Naive B cell (primary cell): ENCODE results near the gene ATP10A. TPM values are rescaled to one million over a fixed set of nuclear protein-coding genes. Genes with fewer than 3 reads are reported as not detected.

ENCODE experiments used
- ATAC-seq, 2 donors: fragments of 150-1000 bp; cut with Tn5 transposase; 2 replicates each; pipeline ENCODE4 v1.10.0; 2021; ENCODE audit warnings: low read depth in 2 of 2, mild to moderate bottlenecking in 2 of 2, moderate library complexity in 2 of 2
- DNase-seq: peaks from one replicate; pipeline ENCODE4 v3.0.0; 2022
- H3K27ac Mint-ChIP-seq, 6 donors: one replicate each; pipeline ENCODE4 v1.8.0; 2020 to 2022; ENCODE audit warnings: mild to moderate bottlenecking in 6 of 6, mixed read lengths in 6 of 6, moderate library complexity in 5 of 6, inconsistent platforms in 2 of 6
- H3K27me3 Mint-ChIP-seq, 3 donors: one replicate each; pipeline ENCODE4 v1.8.0; 2021 to 2022; ENCODE audit warnings: mixed read lengths in 3 of 3, mild to moderate bottlenecking in 1 of 3
- H3K36me3 Mint-ChIP-seq, 2 donors: one replicate each; pipeline ENCODE4 v1.8.0; 2020 to 2022; ENCODE audit warnings: mixed read lengths in 2 of 2, inconsistent platforms in 1 of 2, mild to moderate bottlenecking in 1 of 2
- H3K4me1 Mint-ChIP-seq, 3 donors: one replicate each; pipeline ENCODE4 v1.8.0; 2020 to 2022; ENCODE audit warnings: mixed read lengths in 3 of 3, inconsistent platforms in 1 of 3, mild to moderate bottlenecking in 1 of 3, moderate library complexity in 1 of 3
- H3K4me3 Mint-ChIP-seq, 8 donors: one replicate each; pipeline ENCODE4 v1.8.0; 2020 to 2022; ENCODE audit warnings: mild to moderate bottlenecking in 8 of 8, mixed read lengths in 8 of 8, moderate library complexity in 8 of 8, inconsistent platforms in 2 of 8
- H3K9me3 Mint-ChIP-seq, 7 donors: one replicate each; pipeline ENCODE4 v1.8.0; 2020 to 2022; ENCODE audit warnings: mixed read lengths in 7 of 7, mild to moderate bottlenecking in 5 of 7, inconsistent platforms in 2 of 7, moderate library complexity in 1 of 7
- polyA plus RNA-seq, 6 donors: library from polyadenylated mRNA; unstranded; fragments of 300-500 nt; fragmentation: Illumina TruSeq; gene quantifications; one replicate each; pipeline ENCODE4 v1.2.3, GENCODE V29; 2021; ENCODE audit warnings: low read depth in 6 of 6

The ATP10A gene
- polyA plus RNA-seq = under 1 TPM in 2 of 6 donors, not detected in 4; 0.14 to 0.15 TPM

GRCh38 chr15:25863111-25863967 lies at the start of gene ATP10A:
Gene ATP10A (minus strand): TSS chr15:25863327. CDS start chr15:25863096, 231 bp downstream.
- peak; percentile 9 to 29 for ATAC-seq

GRCh38 chr15:25912035-25912434 lies 48.9 kb upstream of the ATP10A start:
- ATAC-seq (no peak), DNase-seq (no peak)
- peaks cover 0 to 26% (median 8%) of the 10 kb centered on the region in 3 donors for H3K27me3 Mint-ChIP-seq
- H3K4me3 Mint-ChIP-seq = no peak overlapping the region
- peaks cover 0 to 19% (median 4%) of the 10 kb centered on the region in 7 donors for H3K9me3 Mint-ChIP-seq
- peak overlapping the region in 1 of 6 donors; percentile 15 for H3K27ac Mint-ChIP-seq
- no peaks in the 10 kb centered on the region for H3K4me1 Mint-ChIP-seq
- no peaks in the 10 kb centered on the region for H3K36me3 Mint-ChIP-seq

More at GRCh38 chr15:25863111-25863967, at the start of gene ATP10A:
- peaks cover 46 to 75% (median 57%) of the 10 kb centered on the region in 3 donors for H3K27me3 Mint-ChIP-seq
- H3K9me3 Mint-ChIP-seq = peaks cover 0 to 3% (median 0%) of the 10 kb centered on the region in 7 donors
- peak within 1 kb of the TSS in 2 of 6 donors; percentile 22 to 42 for H3K27ac Mint-ChIP-seq
- H3K4me1 Mint-ChIP-seq = peaks cover 20 to 27% (median 23%) of the 10 kb centered on the region in 3 donors
- H3K36me3 Mint-ChIP-seq = no peaks in the 10 kb centered on the region
- peak within 1 kb of the TSS; percentile 69 to 91 (median 86) for H3K4me3 Mint-ChIP-seq
- DNase-seq = no peak

- DNase-seq (no peak), ATAC-seq (no peak)
- peaks cover 0 to 19% (median 4%) of the 10 kb centered on the region in 7 donors for H3K9me3 Mint-ChIP-seq
- no peak overlapping the region for H3K4me3 Mint-ChIP-seq
- no peaks in the 10 kb centered on the region for H3K4me1 Mint-ChIP-seq
- no peak overlapping the region for H3K27ac Mint-ChIP-seq
- no peaks in the 10 kb centered on the region for H3K36me3 Mint-ChIP-seq
- peaks cover 0 to 21% (median 8%) of the 10 kb centered on the region in 3 donors for H3K27me3 Mint-ChIP-seq
Observed at GRCh38 chr15:25910832-25911231, 47.7 kb upstream of the ATP10A start.

- H3K36me3 Mint-ChIP-seq = no peaks in the 10 kb centered on the region
- no peak for ATAC-seq
- H3K4me3 Mint-ChIP-seq = no peak overlapping the region
- peaks cover 0 to 21% (median 8%) of the 10 kb centered on the region in 3 donors for H3K27me3 Mint-ChIP-seq
- peaks cover 0 to 13% (median 4%) of the 10 kb centered on the region in 7 donors for H3K9me3 Mint-ChIP-seq
- no peak overlapping the region for H3K27ac Mint-ChIP-seq
- H3K4me1 Mint-ChIP-seq = no peaks in the 10 kb centered on the region
- DNase-seq = no peak
Observed at GRCh38 chr15:25909806-25910205, 46.7 kb upstream of the ATP10A start.

GRCh38 chr15:25909325-25909724 lies 46.2 kb upstream of the ATP10A start:
- no peak overlapping the region for H3K4me3 Mint-ChIP-seq
- no peak for DNase-seq
- peaks cover 0 to 19% (median 8%) of the 10 kb centered on the region in 3 donors for H3K27me3 Mint-ChIP-seq
- no peaks in the 10 kb centered on the region for H3K4me1 Mint-ChIP-seq
- no peak for ATAC-seq
- no peak overlapping the region for H3K27ac Mint-ChIP-seq
- no peaks in the 10 kb centered on the region for H3K36me3 Mint-ChIP-seq
- H3K9me3 Mint-ChIP-seq = peaks cover 0 to 8% (median 4%) of the 10 kb centered on the region in 7 donors

- no peaks in the 10 kb centered on the region for H3K36me3 Mint-ChIP-seq
- no peak overlapping the region for H3K27ac Mint-ChIP-seq
- H3K4me1 Mint-ChIP-seq = peaks cover 0 to 4% (median 0%) of the 10 kb centered on the region in 3 donors
- DNase-seq = no peak
- no peak for ATAC-seq
- peaks cover 0 to 12% (median 0%) of the 10 kb centered on the region in 3 donors for H3K27me3 Mint-ChIP-seq
- no peaks in the 10 kb centered on the region for H3K9me3 Mint-ChIP-seq
- H3K4me3 Mint-ChIP-seq = no peak overlapping the region
Observed at GRCh38 chr15:25905140-25905539, 42.0 kb upstream of the ATP10A start.

- Mint-ChIP-seq H3K4me3 (no peak overlapping the region), H3K36me3 (no peaks in the 10 kb centered on the region), H3K27me3 (peaks cover 0 to 5% (median 0%) of the 10 kb centered on the region in 3 donors), H3K9me3 (no peaks in the 10 kb centered on the region), H3K4me1 (peaks cover 0 to 4% (median 0%) of the 10 kb centered on the region in 3 donors), H3K27ac (peak overlapping the region in 1 of 6 donors; percentile 59)
- ATAC-seq (no peak), DNase-seq (no peak)
Observed at GRCh38 chr15:25903024-25903581, 40.0 kb upstream of the ATP10A start.

GRCh38 chr15:25901811-25902605 lies 38.9 kb upstream of the ATP10A start:
- no peak overlapping the region for H3K4me3 Mint-ChIP-seq
- H3K4me1 Mint-ChIP-seq = peaks cover 0 to 4% (median 0%) of the 10 kb centered on the region in 3 donors
- DNase-seq = no peak
- no peak overlapping the region for H3K27ac Mint-ChIP-seq
- H3K9me3 Mint-ChIP-seq = no peaks in the 10 kb centered on the region
- no peak for ATAC-seq
- H3K36me3 Mint-ChIP-seq = no peaks in the 10 kb centered on the region
- H3K27me3 Mint-ChIP-seq = peaks cover 0 to 5% (median 0%) of the 10 kb centered on the region in 3 donors

GRCh38 chr15:25900901-25901300 lies 37.8 kb upstream of the ATP10A start:
- ATAC-seq (no peak), DNase-seq (no peak)
- Mint-ChIP-seq H3K4me3 (no peak overlapping the region), H3K4me1 (peaks cover 0 to 4% (median 0%) of the 10 kb centered on the region in 3 donors), H3K36me3 (no peaks in the 10 kb centered on the region), H3K9me3 (no peaks in the 10 kb centered on the region), H3K27me3 (peaks cover 0 to 5% (median 4%) of the 10 kb centered on the region in 3 donors), H3K27ac (no peak overlapping the region)

- no peak for DNase-seq
- no peak for ATAC-seq
- H3K27me3 Mint-ChIP-seq = peaks cover 0 to 5% (median 4%) of the 10 kb centered on the region in 3 donors
- peaks cover 0 to 4% (median 0%) of the 10 kb centered on the region in 3 donors for H3K4me1 Mint-ChIP-seq
- no peak overlapping the region for H3K27ac Mint-ChIP-seq
- H3K36me3 Mint-ChIP-seq = no peaks in the 10 kb centered on the region
- no peak overlapping the region for H3K4me3 Mint-ChIP-seq
- H3K9me3 Mint-ChIP-seq = peaks cover 0 to 4% (median 0%) of the 10 kb centered on the region in 7 donors
Observed at GRCh38 chr15:25900431-25900830, 37.3 kb upstream of the ATP10A start.

GRCh38 chr15:25899870-25900269 lies 36.7 kb upstream of the ATP10A start:
- H3K4me3 Mint-ChIP-seq = peak overlapping the region in 1 of 8 donors; percentile 44
- H3K27me3 Mint-ChIP-seq = peaks cover 0 to 5% (median 4%) of the 10 kb centered on the region in 3 donors
- peak overlapping the region in 1 of 6 donors; percentile 6 for H3K27ac Mint-ChIP-seq
- peaks cover 0 to 4% (median 0%) of the 10 kb centered on the region in 3 donors for H3K4me1 Mint-ChIP-seq
- DNase-seq (no peak), ATAC-seq (no peak)
- H3K36me3 Mint-ChIP-seq = no peaks in the 10 kb centered on the region
- H3K9me3 Mint-ChIP-seq = peaks cover 0 to 8% (median 0%) of the 10 kb centered on the region in 7 donors

- Mint-ChIP-seq H3K27ac (no peak overlapping the region), H3K36me3 (no peaks in the 10 kb centered on the region), H3K4me1 (no peaks in the 10 kb centered on the region), H3K27me3 (peaks cover 6 to 18% (median 9%) of the 10 kb centered on the region in 3 donors), H3K9me3 (peaks cover 0 to 11% (median 2%) of the 10 kb centered on the region in 7 donors), H3K4me3 (no peak overlapping the region)
- DNase-seq (no peak), ATAC-seq (no peak)
Observed at GRCh38 chr15:25897658-25898057, 34.5 kb upstream of the ATP10A start.

- Mint-ChIP-seq H3K4me3 (no peak overlapping the region), H3K36me3 (no peaks in the 10 kb centered on the region), H3K4me1 (no peaks in the 10 kb centered on the region), H3K27ac (no peak overlapping the region), H3K9me3 (peaks cover 0 to 11% (median 2%) of the 10 kb centered on the region in 7 donors), H3K27me3 (peaks cover 18 to 21% (median 20%) of the 10 kb centered on the region in 3 donors)
- DNase-seq (no peak), ATAC-seq (no peak)
Observed at GRCh38 chr15:25894371-25894902, 31.3 kb upstream of the ATP10A start.
